ENCODE measurements around the gene GFRA1.

Gene GFRA1

GRCh38 chr10:116007256-116007891 is 265.6 kb downstream of the GFRA1 start:
- no peak for TF ChIP-seq CTCF (conservative IDR thresholded peaks at IDR 0.05; ENCODE audit: low read depth, low read length)
- H3K4me3 ChIP-seq (ENCODE audit: low read depth, low read length): no peak overlapping the region
- DNase-seq (ENCODE audit: low read depth): no peak
